Dermis microvascular lymphatic vessel endothelial cell (primary cell): ENCODE data around the gene A2M. TPM values are rescaled to one million over a fixed set of nuclear protein-coding genes. Genes with fewer than 3 reads are reported as not detected.
"Not testable (repeated sequence)": the region's sequence is repeated elsewhere in the genome, so short reads cannot be mapped to it uniquely, and the experiment has no call there.

Experiments used
- DNase-seq, 2 donors: peaks; one replicate each; pipeline versions ENCODE4 v3.0.0 to v3.0.0-alpha.2; 2010; ENCODE audit warnings: low read depth in 2 of 2
- total RNA-seq: library from RNA; depleted of rRNA; stranded (reverse); fragments of >200 nt; gene quantifications from 2 replicates; pipeline ENCODE4 v1.2.1, GENCODE V29; 2014

Gene A2M
- total RNA-seq, result 13.5 and 24.3 TPM in 2 replicates

DNA sequence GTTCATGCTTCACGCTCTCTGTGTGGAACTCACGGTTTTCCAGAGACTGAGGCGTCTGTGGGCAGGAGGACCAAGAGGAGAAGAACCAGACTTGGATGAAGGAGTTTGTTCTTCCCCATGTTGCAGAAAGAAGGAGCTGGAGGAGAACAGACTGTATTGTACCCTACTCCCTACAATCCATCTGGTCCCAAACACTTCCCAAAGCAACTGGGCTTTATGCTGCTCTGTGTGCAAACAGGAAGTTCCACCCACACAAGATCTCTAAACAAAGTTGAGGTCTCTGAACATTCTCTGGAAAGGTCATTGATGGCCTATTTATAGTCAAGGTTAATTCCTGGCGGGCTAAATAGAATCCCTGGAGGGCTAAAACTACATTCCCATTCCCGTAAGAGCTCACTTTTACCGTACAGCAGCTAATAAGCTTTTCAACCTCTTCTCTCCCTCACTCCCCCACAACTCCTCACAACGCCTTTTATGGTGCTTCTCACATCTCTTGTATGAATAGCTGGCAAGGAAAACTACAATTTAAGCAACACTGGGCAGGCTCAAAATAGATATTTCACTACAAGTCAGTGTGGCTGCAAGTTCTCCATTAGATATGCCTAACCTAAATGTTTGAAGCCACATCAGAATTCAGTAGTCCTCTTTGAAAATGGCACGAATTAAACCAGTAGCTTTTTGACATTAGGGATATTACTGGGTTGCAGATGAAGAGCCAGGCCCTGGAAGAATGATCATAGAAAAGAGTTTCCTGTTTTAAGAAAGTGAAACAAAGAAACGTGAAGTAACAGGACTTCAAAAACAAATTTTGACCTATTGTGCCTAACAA is at the start of gene A2M:
Gene A2M (minus strand): TSS at position 189 of the 829 bp plus-strand sequence. CDS start 70 bp downstream, at position 119.
- DNase-seq, result peak; percentile 26 to 63

- DNase-seq, result peak; percentile 85 to 91
Measured at GRCh38 chr12:9163392-9163791, 47.7 kb upstream of the A2M start.

GRCh38 chr12:9156119-9156518 is 40.4 kb upstream of the A2M start:
- no peak for DNase-seq

DNA sequence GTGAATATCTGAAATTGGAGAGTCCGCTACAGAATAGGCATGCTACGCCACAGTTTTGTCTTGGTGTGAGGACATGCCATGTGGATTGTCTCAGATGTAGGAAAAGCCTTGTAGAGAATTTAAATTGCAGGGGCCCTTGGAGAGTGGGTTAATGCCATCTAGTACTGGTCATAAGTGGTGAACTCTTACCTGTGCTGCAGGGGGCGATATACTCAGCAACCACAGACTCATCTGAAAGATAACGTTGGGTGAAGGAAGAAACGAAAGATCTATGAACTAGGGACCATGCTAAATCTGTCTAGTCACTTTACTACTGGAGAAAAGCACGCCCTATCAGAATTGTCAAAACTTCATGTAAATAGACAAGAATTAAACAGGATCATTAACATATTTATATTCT is 33.7 kb upstream of the A2M start:
- no peak for DNase-seq

DNA sequence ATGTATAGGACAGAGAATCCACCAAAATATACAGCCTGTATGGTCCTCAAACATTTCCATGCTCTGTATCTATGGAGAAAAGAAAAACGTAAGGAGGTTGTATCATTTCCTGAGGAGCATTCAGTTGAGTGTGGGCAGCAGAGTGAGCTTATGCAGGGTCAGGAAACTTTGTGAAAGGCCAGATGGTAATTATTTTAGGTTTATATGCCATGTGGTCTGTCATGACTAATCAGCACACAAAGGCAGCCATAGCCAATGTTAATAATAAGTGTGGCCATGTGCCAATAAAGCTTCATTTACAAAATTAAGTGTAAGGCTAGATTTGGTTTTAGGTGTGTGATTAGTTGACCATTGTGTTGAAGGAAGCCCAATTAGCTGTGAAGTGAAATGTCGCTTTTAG is 33.2 kb upstream of the A2M start:
- DNase-seq, result peak in 1 of 2 donors; percentile 58

DNA sequence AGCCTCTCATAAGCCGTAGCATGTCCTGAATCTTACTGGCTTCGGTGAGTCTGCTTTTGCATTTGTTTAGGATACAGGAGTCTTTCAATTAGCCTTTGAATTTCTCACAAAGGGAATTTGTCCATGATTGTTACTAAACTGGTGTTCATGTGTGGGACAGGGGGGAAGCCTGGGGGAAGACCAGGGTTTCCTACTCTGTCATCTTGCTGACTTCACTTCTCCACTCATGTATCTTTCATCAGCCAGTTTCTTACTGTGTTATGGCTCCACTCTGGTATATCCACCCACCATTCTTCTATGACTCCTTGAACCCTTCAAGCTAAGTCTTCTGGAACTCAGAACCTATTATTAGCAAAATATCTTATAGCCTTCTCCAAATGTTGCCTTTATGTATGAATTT is 31.7 kb upstream of the A2M start:
- no peak for DNase-seq

DNA sequence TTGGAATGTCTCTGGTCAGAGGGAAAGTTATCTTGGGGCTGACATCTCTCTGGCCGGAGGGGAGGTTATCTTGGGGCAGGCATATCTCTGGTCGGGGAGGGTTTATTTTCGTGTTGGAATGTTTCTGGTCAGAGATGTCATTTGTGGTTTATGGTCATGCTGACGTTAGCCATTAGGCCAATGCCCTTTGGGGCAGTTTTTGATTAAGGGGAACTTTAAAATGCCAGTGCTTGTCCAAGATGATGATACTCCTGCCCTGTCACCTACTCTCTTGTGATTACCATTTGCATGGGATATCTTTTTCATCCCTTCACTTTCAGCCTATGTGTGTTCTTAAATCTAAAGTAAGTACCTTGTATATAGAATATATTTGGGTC is 29.0 kb upstream of the A2M start:
- DNase-seq, result no peak

DNA sequence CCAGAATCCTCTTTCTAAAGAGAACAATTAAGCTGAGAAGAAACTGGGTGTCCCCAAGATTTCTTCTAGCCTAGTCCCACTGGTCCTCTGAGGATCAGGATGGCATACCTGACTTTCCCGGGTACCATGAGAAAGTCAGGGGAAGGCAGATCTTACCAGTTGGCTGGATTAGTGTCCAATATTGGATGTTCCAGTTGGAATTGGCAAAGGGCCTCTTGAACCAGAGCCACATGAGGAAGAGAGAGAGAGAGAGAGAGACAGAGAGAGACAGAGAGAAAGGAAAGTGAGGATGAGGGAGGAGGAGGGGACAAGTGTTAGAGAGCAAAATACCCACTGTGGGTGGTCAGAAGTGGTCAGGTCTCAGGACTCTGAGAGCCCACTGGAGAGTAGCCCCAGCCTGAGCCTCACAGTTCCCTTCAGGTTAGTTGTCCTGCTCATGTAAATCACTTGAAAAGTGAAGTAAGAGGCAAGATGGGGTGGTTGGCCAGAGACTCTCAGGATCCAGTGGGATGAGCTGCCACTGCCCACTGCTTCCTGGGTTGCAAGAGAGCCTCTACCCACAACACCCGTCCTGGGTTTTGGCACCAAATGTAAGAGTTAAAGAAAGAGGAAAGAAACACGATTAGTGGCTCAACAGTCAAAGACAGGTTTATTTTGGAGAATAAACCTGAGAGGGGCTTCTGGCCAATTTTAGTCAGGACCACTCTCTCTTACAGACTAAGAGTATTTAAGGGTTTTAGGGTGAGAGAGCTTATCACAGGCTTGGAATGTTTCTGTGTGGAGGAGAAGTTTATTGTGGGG is 28.4 kb upstream of the A2M start:
- no peak for DNase-seq

GRCh38 chr12:9143137-9143536 is 27.4 kb upstream of the A2M start:
- no peak for DNase-seq

DNA sequence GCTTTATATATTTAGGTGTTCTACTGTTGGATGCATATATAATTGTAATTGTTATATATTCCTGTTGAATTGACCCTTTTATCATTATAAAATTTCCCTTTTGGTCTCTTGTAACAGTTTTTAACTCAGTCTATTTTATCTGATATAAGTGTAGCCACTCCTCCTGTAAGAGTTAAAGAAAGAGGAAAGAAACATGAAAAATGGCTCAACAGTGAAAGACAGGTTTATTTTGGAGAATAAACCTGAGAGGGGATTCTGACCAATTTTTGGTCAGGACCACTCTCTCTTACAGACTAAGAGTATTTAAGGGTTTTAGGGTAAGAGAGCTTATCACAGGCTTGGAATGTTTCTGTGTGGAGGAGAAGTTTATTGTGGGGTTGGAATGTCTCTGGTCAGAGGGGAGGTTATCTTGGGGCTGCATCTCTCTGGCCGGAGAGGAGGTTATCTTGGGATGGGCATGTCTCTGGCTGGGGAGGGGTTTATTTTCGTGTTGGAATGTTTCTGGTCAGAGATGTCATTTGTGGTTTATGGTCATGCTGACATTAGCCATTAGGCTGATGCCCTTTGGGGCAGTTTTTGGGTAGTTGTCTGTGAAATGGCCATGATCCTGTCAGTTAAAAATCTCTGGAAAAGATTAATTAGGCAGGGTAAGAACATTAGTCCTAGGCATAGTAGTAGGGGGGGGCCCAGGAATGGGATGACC is 24.0 kb upstream of the A2M start:
- DNase-seq, result not testable (repeated sequence)

GRCh38 chr12:9135903-9136310 is 20.2 kb upstream of the A2M start:
- no peak for DNase-seq

GRCh38 chr12:9134981-9135628 is 19.4 kb upstream of the A2M start:
- peak; percentile 22 to 49 for DNase-seq

DNA sequence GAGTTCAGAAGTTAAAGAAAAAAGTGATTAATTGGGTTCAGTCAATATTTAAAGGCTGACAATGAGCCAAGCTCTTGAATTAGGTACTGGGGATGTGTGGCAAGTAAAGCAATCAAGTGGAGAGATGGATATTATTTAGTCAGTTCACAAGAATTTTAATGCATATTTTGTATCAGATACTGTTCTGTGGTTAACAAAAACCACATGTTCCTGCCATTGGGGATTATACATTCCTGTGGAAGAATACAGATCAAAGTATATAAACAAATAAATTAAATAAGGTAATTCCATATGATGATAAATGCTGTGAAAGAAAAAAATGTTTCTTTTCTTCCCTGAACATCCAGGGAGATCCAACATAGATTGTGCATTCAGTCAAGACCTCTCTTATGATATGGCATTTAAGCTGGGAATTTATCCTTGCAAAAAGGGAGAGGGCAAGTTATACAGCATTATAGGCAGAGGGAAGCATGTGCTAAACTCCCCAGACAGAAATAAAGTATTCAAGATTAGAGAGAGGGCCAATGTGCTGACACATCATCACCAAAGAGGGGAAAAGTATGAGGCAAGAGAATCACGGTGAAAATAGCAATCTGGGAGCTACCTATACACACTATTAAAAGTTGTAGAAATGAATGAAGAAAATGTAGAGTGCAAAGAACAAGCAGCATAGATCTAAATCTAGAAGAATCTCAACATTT is 17.6 kb upstream of the A2M start:
- DNase-seq, result no peak

- DNase-seq, result no peak
Measured at GRCh38 chr12:9132008-9132535, 16.4 kb upstream of the A2M start.

GRCh38 chr12:9130244-9130643 is 14.5 kb upstream of the A2M start:
- DNase-seq, result no peak

DNA sequence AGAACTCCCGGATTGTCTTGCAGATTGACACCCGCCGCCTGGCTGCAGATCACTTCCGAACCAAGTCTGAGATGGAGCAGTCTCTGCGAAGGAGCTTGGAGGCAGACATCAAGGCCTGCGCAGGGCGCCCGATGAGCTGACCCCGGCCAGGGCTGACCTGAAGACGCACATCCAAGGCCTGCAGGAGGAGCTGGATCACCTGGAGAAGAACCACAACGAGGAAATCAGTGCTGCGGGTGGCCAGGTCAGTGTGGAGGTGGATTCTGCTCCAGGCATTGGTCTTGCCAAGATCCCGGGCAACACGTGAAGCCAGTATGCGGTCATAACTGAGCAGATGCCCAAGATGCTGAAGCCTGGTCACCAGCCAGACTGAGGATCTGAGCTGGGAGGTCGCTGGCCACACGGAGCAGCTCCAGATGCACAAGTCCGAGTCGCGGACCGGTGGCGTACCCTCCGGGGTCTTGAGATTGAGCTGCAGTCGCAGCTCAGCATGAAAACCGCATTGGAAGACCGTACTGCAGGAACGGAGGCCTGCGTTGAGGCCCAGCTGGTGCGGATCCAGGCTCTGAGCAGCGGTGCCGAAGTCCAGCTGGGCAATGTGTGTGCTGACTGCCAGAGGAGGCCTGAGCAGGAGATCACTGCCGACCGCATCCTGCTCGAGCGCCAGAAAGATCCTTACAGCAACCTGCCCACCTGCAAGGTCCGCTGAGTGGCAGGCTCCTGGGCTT is 12.4 kb upstream of the A2M start:
- no peak for DNase-seq

DNA sequence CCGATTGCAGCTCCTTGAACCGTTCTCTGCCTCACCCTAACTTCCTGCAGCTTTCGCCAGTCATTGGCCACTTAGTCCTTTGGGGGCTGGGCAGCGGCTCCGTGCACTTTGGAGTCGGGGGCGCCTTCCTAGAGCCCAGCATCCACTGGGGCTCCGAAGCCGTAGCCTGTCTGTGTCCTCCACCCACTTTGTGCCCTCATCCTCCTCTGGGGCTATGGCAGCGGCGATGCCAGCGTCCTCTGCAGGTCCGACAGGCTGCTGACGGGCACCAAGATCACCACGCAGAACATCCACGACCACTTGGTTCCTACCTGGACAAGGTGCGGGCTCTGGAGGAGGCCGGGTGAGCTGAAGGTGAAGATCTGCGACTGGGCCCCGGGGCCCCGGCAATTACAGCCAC is 11.8 kb upstream of the A2M start:
- DNase-seq, result no peak

DNA sequence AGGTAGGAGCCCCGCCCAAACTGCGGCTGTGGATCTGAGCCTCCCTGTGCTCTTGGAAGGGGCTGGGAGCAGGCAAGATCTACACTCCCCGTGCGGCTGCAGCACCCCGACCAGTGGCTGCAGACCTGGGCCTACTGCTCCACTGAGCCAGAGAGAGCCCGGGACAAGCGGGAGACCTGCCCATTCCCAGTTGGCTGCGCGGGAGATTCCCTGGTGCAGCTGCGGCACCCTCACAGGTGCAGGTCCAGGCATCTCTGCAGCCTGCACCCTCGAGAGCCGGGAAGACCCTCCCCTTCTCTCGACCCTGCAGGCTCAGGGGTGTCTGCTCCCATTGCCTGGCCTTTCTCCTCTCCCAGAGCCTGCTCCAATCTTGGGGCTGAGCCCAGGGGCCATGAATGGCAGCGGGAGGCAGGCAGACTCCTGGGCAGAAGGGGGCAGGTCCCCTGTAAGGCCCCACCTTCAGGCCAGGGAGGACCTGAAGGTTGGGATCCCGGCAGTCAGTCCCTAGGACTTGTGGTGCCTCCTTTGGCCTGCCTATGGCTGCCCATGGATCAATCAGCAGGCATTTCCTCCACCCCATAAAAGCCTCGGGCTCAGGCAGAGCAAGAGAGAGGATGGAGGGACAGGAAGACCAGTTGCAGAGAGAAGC is 8.8 kb upstream of the A2M start:
- no peak for DNase-seq

DNA sequence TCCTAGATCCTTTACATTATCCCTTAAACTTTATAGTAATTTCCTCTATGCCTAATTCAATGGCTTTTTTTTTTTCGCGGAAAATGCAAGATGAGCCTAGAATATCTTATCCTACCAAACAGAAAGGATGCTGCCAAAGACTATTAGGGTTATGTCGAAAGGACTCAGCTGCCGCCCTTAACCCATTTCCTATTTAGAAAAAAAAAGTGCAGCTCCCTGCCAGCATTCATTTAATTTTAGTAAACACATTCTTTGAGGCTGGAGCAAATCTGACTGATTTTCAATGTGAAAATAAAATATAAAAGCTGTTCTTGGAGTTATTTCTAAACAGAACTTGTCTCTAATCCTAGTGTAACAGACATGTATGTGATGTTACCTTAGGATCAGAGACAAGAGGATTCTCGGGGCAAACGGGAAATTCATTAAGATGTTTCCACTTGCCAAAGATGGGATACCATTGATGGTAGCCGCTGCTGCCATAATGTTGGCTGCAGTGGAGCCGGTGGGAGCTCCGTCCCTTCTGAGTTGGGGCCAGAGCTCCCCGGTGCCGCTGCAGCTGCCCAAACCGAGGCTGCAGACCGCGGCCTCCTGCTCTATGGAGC is 8.2 kb upstream of the A2M start:
- DNase-seq, result no peak
